ENCODE results near the gene ARAP1.

- TF ChIP-seq CTCF (IDR thresholded peaks at IDR 0.05 in 8 of 11, conservative IDR thresholded peaks at IDR 0.05 in 3 of 11): no peak
- no peak for TF ChIP-seq POLR2AphosphoS5 (IDR thresholded peaks at IDR 0.05)
- TF ChIP-seq POLR2A (IDR thresholded peaks at IDR 0.05): no peak
These were observed 47.2 kb upstream of the ARAP1 start for GRCh38 chr11:72799441-72799840.

All from spleen (tissue), 7 donors.